ENCODE data around the gene PIP4P1.

DNA sequence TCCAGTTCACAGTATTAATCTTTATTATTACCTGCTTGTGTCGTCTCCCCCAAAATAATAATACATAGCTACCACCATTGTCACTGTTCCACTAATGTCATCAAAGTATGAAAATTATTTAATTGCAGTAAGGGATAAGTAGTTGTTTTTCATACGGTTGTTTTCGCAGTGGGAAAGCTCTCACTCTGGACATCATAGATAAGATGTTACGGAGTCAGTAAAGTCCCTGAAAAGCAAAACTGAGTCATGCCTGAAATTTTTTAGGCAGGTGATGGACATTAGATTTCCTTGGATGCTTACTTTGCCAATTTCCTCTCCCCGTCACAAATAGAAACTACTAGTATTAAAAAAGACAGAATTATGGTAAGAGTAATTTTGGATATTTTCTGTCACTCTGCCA, 21.1 kb upstream of the PIP4P1 start:
- no peak for TF ChIP-seq POLR2A (IDR thresholded peaks at IDR 0.05; ENCODE audit: low read depth, low read length)
- no peak for TF ChIP-seq TAF1 (IDR thresholded peaks at IDR 0.05; ENCODE audit: borderline replicate concordance, low read depth, low read length)

Data from GM12892 (cell line).